Left forelimb (tissue), 1 donor: ENCODE data around the gene LENEP.

Experiments
- DNase-seq: peaks from one replicate; pipeline ENCODE4 v3.0.0-alpha.2; 2018; ENCODE audit warnings: low spot score

LENEP gene

DNA sequence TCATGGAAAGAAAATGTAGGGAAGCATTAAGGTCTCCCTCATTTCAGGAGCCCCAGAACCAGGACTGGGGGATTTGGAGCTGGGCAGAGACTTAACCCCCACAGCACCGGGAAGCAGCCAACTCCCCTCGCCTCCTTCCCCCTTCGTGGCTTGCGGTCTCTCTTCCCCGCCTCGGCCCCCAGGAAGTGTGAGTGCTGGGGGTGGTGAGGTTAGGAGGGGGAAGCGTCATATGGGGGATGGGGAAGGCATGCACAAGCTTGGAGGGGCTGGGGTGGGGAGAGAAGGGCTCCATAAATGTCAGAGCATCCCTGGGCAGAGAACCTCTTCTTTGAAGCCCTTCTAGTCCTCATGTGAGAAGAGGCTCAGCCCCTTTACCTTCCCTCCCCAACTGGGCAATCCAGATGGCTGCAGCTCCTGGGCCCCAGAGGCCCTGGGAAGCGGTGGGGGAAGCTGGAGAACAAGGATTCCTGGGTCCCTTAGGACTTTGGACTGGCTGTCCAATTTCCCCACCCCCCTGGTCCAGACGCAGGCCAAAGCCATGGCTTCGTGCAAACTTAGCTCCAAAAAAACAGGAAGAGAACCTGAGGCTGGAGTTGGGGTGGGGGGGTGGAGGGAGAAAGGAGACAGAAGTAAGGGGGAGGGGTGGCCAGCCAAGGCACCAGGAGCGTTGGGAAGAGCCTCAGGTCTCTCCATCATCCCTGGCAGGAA lies 17.0 kb downstream of the LENEP start:
- DNase-seq, result no peak

DNA sequence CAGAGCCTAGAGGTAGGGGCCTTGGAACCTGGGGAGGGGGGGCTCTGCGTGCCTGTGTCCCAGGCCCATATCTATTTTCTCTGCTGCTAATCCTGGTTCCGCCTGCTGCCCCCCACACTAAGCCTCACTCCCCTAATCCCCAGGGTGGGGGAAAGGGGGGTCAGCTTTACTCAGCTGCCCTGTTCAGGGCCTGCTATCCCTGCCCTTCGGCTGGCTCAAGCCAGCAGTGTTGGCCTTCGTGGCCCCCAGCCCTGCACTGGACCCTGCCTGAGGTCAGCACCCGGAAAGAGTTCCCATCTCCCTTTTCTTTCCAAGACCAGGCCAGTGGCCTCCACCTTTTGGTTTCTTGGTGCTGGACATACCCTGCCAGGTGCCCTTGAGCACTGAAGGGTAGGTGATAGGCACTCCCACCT lies 17.6 kb downstream of the LENEP start:
- no peak for DNase-seq

DNA sequence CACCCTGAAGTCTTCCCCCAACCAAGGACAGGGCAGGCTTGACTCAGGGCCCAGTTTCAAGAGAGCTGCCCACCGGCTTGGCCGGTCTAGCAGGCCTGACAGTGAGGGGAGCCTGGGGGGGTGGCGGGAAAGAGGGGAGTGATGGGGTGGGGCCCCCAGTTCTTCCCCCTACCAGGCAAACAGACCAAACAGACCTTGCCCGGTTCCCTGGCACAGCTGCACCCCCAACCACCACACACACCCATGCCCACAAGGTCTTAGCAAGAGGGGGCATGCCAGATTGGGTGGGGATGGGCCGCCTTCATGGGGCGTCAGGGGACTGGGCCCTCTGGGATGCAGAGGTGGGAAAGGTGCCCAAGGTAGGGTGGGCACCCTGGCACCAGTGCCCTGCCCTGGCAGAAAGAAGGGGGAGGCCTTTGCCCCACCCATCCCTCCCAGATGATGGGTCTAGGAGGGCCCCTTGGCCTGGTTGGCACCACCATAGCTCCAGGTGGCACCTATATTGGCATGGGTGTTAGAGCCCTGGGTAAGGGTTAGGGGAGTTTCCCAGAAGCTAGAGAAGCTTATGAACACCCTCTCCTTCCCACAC lies 18.1 kb downstream of the LENEP start:
- peak; percentile 55 for DNase-seq

DNA sequence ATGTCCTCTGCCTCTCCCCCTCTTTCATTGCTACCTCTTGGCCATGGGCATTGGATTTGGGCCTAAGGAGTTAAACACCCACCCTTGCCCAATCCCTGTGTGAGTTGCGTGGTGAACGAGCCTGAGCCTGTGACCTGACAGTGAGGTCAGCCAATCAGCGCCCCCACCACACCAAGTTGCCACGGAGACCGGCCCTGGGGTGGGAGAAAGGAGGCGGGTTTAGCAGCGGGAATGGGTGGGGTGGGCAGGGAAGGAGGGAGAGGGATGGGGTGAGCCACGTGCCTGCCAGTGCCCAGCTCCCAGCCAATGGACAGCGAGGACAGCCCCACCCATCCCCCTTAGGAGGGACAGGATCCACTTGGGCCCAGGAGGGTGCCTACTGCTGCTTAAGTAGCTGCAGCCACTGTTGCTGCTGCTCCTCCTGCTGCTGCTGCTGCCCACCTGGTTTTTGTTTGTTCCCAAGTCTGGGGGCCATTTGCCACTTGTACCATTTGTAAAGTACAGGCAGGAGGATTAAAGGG lies 18.7 kb downstream of the LENEP start:
- DNase-seq, result no peak

DNA sequence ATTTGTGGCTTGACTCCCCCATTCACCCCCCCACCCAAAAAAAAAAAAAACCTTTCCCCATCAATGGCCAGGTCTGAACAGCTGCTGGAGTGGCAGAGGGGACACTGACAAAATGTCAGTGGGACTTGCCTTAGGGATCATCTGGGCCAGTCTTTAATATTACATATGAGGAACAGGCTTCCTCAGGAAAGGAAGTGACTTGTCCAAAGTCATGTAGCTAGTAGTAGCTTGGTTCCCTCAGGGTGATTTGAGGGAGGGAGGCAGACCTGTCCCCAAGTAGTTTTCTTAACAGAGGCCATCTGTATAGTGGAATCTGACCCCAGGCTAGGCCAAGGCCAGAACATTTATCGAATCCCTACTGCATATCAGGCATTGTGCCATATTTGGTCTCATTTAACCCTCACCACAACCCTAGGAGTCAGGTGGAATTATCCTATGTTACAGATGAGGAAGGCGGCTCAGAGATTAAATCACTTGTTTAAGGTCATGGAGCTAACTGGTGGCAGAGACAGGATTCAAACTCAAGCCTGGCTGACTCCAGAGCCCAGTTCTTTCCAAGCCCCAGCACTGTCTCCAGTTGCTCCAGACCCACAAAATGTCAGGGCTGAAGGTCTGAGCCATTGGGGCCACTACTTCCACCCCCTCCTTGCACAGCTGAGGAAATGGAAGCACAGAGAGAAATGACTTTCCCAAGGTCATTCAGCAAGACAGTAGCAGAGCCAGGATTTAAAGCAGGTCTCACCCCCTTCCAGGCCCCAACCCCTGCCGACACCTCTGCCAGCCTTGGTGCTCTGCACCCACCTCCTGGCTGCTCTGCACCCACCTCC lies 19.6 kb downstream of the LENEP start:
- no peak for DNase-seq

DNA sequence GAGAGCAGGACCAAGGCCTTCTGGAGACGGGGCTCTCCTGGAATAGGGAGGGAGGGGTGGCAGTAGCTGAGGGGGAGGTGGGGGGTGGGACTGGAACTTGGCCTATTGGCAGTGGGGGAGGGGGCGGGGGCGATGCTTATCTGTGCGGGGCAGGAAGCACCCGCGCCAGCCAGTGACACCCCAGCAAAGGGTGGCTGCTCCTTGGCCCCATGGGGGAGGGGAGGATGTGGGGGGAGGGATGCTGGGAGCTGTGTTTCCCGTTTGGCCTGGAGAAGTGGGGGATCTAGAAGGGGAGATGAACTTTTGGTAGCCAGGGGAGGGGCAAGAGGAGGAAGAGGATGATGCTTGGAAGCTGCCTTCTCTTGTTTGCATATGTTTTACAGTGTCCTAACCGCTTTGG lies 20.2 kb downstream of the LENEP start:
- DNase-seq, result no peak

DNA sequence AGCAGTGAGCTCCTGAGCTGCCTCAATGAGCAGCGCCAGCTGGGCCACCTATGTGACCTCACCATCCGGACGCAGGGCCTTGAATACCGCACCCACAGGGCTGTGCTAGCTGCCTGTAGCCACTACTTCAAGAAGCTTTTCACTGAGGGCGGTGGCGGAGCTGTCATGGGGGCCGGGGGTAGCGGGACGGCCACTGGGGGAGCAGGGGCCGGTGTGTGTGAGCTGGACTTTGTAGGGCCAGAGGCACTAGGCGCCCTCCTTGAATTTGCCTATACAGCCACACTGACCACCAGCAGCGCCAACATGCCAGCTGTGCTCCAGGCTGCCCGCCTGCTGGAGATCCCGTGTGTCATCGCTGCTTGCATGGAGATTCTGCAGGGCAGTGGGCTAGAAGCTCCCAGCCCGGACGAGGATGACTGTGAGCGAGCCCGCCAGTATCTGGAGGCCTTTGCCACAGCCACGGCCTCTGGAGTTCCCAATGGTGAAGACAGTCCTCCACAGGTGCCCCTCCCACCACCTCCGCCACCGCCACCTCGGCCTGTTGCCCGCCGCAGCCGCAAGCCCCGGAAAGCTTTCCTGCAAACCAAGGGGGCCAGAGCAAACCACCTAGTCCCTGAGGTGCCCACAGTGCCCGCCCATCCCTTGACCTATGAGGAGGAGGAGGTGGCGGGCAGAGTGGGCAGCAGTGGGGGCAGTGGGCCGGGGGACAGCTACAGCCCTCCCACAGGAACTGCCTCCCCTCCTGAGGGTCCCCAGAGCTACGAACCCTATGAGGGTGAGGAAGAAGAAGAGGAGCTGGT lies 21.5 kb downstream of the LENEP start:
- no peak for DNase-seq

DNA sequence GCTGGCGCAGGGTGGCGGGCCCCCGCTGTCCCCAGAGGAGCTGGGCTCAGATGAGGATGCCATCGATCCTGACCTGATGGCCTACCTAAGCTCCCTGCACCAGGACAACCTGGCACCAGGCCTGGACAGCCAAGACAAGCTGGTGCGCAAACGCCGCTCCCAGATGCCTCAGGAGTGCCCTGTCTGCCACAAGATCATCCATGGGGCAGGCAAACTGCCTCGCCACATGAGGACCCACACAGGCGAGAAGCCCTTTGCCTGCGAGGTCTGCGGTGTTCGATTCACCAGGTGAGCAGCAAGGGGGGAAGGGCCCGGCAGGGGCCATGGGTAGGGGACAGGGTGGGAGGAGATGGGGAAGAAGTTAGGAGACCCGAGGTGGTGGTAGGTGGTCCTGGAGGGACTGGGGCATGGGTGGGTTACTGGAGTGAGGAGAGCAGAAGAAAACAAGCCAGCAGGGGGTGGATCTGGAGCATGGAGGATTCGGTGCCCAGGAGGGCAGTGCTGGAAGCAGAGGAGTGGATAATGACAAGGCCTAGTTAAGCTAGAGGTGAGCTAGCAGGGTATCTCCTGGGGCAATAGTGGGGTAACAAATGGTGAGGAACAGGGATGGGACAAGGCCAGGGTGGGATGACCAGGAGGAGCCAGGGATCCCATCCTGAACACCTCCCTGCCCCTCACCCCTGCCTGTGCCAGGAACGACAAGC lies 22.3 kb downstream of the LENEP start:
- DNase-seq, result no peak

DNA sequence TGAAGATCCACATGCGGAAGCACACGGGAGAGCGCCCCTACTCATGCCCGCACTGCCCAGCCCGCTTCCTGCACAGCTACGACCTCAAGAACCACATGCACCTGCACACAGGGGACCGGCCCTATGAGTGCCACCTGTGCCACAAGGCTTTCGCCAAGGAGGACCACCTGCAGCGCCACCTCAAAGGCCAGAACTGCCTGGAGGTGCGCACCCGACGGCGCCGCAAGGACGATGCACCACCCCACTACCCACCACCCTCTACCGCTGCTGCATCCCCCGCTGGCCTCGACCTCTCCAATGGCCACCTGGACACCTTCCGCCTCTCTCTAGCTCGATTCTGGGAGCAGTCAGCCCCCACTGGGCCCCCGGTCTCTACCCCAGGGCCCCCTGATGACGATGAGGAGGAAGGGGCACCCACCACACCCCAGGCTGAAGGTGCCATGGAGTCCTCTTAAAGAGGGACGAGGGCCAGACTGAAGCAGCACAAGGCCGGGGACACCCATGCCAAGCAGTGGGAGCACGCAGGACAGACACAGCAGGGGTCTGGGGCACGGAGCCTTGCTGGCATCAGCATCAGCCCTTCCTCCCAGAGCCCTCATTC lies 22.9 kb downstream of the LENEP start:
- DNase-seq, result peak; percentile 60

DNA sequence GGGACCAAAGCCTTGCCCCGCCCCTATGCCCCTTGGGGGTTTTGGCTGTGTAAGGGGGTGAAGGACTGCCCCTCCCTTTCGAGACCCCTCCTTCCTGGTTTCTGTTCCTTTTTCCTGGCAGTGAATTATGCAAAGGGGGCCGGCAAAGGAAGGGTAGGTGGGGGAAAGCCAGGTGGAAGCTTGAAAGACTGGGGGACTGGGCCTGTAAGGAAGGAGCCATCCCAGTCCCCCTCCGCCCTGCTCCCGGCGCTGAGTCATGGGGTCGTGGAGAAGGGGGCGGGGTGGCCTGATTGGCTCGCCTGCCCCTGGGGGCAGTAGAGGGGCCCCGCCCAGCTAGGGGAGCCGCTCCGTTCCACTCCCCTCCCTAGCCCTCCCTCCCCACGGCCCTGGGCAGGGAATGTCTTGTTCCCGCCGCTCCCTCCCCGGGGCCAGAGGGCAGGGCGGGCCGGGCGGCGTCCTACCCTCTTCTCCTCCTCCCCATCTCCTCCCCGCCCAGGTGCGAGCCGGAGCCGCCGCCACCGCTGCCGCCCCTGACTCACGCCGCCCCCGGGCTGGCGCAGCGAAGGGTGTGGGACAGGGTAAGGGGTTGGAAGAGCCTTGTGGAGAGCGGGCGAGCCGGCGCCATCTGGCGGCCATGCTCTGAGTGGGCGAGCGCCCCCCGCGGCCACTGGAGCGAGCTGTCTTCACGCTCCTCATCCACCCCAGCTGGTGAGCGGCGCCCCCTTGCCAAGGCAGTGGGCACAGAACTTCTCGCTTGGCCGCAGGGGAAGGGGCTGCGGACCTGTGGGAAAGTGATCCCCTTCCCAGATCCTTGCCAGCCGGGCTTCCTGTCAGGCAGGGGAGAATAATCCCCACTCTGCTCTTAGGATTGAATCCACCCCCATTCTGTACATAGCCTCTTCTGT lies 23.9 kb downstream of the LENEP start:
- DNase-seq, result peak; percentile 91

DNA sequence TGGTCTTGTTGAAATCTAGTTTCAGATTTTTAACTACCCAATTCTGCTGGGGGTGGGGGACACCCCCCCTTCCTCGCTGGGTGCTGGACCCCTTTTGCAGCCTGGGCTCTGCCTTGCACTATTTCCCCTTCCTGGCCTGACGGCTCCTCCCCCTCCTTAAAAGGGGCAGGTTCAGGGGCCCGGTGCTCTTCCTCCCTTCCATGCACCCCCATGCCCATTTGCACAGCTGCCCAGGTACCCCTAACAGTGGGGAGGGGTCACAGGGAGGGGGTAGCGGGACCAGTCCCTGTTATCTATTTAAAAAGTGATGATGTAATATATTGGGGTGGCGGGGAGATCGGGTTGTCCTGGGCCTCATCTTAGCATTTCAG lies 24.5 kb downstream of the LENEP start:
- DNase-seq, result no peak

DNA sequence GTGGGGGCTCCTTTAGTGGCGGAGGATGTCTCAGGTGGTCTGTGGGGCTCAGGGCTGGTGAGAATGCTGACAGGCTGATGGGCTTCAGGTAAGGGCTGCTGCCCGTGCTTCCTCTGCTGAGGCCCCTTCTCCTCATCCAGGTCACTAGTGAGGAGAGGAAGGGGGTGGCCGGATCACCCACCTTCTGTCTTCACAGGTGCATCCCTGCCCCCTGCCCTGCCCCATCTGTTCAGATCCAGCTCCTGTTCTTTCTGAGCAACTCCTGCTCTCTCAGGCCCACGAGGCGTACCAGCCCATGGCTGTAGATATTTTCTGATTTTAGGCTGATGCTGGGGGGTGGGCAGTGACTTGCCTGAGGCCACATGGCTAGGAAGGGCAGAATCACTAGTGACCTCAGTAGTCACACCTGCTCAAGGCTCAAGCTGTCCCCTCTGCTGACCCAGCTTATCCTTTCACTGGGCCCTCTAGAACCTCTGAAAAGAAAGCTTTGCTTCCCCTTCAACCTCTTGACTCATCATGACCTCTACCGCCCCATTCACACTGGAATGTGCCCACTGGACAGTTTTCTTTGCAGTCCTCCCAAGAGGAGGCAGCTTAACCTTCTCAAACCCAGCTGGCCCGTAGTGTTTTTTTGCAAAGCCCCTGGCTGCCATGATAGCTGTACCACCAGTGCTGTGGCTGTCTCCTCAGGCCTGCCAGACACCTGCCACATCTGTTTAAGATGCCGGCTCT lies 25.4 kb downstream of the LENEP start:
- DNase-seq, result no peak

DNA sequence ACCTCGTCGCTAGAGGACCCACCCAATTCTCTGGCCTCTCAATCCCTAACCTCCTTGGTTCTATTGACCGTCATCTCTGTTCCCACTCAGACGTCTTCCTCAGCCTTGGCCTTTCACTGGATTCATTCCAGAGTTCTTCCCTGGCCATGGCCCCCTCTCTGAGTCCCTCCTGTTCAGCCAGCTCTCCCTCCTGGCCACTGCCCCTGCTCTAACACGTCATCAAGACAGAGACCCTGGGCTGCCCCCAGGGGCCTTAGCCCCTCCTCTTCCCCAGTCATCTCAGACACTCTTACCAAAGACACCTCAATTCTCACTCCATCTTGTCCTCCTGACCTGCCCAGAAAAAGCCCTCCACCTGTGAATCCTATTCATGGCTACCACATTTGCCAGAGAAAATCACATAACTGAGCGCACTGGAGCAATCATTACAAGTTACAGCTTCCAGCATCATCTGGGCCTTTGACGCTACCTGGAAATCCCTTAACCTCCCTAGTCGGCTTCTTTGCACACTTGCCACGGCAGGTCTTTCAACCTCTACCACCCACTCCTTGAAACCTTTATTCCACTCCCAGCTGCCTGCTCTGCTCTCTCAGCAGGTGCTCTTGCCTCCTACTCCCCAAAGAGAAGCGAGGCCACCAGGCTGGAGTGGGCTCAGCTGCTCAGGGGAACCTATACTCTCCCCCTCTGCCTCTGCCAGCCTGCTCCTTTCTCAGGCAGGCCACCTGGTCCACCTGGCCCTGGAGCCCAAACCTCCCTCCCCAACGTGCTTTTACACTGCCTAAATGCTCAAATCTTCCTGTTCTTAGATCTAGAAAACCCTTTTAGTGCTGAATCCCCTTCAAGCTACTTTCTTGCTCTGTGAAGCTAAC lies 26.2 kb downstream of the LENEP start:
- no peak for DNase-seq

DNA sequence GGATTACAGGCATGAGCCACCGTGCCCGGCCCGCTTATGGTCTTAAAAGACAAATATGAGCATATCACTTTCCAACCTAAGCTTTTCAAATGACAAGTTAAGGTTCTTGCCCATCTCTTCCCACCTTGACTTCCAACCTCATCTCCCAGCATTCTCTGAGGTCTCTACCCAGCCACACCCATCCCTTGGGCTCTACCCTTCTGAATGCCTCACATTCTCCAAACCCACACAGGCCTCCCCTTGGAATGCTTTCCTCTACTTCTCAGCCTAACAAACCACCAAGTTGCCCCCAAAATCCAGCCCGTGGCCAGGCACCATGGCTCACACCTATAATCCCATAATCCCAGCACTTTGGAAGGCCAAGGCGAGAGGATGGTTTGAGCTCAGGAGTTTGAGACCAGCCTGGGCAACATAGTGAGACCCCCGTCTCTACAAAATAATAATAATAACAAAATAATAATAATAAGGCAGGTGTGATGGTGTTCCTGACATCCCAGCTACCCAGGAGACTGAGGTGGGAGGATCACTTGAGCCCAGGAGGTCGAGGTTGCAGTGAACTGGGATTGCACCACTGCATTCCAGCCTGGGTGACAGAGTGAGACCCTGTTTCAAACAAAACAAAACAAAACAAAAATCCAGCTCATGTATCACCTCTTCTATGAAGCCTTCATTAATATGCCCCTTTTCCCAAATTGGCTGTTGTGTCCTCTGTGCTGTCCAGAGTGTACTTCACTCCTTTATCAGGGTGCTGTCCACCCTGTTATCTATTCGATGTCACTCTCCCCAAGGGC lies 28.9 kb downstream of the LENEP start:
- DNase-seq, result no peak

DNA sequence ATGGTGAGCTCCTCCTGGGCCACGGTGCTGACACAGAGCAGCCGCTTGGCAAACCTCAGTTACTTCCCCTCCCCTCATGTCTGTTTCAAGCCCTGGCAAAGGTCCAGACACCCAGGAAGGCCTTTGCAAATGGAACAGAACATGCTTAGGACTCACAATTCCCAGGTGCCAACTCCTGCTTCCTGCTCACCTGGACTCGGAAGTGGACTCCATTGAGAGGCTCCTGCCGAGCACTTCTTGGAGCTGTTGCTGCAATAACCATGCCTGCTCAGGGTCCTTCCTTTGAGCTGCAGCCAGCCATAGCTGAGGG lies 29.5 kb downstream of the LENEP start:
- no peak for DNase-seq

DNA sequence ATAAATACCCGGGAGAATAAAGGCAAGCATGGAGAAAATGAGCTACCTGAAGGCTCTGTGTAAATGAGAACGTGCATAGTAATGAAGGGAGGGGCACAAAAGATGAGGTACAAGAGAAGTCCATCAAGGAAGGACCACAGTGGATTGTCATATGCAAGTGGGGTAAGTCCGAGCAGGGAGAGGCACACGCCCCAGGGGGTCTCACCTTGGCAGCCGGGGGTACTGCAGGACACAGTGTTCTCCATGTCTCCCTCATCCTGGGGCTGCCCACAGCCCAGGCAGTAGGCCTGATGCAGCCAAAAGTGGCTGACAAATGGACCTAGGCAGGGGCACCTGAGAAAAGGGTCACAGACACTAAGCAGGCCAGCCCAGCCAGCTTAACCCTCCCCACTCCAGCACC lies 30.2 kb downstream of the LENEP start:
- DNase-seq, result no peak

DNA sequence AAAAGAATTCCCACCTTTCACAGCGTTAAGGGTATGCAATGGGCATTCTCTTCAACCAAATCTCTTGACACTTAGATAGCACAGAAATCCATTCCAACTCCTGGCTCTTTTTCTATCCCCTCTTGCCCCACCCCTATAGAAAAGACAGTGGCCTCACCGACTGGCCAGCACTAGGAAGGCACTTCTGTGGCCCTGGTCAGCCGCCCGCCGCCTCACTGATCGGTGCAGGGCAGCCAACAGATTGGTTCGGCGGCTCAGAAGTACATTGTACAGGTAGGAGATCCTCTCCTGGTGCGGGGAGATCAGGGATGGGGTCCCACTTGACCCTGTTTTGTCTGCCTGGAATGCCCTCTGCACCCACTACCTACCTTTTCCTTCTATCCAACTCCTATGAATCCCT lies 30.9 kb downstream of the LENEP start:
- DNase-seq, result no peak

DNA sequence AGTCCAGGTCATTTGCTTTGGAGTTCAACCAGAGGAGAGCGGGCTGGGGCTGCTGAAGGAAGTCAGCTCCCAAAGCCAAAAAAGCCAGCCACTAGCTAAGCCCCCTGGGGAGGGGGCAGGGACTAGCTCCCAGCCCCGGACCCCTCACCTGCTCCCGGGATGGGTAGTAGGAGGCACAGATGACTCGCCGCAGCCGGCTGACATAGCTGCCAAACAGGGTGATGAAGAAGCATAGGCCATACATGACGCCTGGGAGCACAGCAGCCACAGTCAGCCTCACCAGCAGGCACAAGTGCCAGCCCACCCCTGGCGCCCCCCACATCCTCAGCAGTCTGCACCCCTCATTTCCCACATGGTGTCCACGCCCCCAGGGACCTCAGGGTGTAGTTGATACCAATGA lies 32.8 kb downstream of the LENEP start:
- no peak for DNase-seq
